ENCODE data around the gene AGPAT1. TPM values are rescaled to one million over a fixed set of nuclear protein-coding genes. Genes with fewer than 3 reads are reported as not detected.

AGPAT1 gene
- total and polyA plus RNA-seq, 8 donors, result 7.3 to 52.6 (median 34.9) TPM

DNA sequence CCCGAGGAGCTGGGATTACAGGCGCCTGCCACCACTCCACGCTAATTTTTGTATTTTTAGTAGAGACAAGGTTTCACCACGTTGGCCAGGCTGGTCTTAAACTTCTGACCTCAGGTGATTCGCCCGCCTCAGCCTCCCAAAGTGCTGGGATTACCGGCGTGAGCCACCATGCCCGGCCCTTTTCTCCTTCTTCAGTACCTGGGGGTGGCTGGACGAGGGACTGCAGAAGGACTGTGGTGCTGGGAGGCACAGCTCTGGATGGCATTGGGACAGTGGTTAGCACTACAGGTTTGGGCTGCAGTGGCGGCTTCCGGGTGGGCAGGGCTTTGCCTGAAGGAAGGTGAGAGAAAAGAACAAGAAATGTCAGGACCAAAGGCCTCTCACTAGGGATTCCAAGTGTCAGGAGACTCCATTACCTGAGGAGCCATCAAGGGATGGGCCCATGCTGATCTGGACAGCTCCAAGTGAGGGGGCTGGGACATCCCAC, 55.3 kb downstream of the AGPAT1 start:
- no peak overlapping the region for H3K4me3 ChIP-seq
- intact Hi-C loops (cut with DNase I; ENCODE audit: low total_unique reads), result no loop called here
- WGBS, 5 donors, result 90 to 96% (median 94%) methylated on average over 12 of the region's 12 CpGs
- no peak overlapping the region for H3K27ac ChIP-seq
- no peak for DNase-seq
- peaks cover 72 to 97% (median 95%) of the 10 kb centered on the region in 4 donors for H3K36me3 ChIP-seq
- H3K9me3 ChIP-seq, result no peaks in the 10 kb centered on the region
- TF ChIP-seq EP300 (IDR thresholded peaks at IDR 0.05), result no peak
- TF ChIP-seq, protein P1, sequence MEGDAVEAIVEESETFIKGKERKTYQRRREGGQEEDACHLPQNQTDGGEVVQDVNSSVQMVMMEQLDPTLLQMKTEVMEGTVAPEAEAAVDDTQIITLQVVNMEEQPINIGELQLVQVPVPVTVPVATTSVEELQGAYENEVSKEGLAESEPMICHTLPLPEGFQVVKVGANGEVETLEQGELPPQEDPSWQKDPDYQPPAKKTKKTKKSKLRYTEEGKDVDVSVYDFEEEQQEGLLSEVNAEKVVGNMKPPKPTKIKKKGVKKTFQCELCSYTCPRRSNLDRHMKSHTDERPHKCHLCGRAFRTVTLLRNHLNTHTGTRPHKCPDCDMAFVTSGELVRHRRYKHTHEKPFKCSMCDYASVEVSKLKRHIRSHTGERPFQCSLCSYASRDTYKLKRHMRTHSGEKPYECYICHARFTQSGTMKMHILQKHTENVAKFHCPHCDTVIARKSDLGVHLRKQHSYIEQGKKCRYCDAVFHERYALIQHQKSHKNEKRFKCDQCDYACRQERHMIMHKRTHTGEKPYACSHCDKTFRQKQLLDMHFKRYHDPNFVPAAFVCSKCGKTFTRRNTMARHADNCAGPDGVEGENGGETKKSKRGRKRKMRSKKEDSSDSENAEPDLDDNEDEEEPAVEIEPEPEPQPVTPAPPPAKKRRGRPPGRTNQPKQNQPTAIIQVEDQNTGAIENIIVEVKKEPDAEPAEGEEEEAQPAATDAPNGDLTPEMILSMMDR (IDR thresholded peaks at IDR 0.05), result no peak
- TF ChIP-seq POLR2A (IDR thresholded peaks at IDR 0.05), result no peak
- TF ChIP-seq POLR2AphosphoS5 (IDR thresholded peaks at IDR 0.05), result no peak
- peaks cover 11 to 45% (median 23%) of the 10 kb centered on the region in 4 donors for H3K4me1 ChIP-seq
- H3K27me3 ChIP-seq, result no peaks in the 10 kb centered on the region

DNA sequence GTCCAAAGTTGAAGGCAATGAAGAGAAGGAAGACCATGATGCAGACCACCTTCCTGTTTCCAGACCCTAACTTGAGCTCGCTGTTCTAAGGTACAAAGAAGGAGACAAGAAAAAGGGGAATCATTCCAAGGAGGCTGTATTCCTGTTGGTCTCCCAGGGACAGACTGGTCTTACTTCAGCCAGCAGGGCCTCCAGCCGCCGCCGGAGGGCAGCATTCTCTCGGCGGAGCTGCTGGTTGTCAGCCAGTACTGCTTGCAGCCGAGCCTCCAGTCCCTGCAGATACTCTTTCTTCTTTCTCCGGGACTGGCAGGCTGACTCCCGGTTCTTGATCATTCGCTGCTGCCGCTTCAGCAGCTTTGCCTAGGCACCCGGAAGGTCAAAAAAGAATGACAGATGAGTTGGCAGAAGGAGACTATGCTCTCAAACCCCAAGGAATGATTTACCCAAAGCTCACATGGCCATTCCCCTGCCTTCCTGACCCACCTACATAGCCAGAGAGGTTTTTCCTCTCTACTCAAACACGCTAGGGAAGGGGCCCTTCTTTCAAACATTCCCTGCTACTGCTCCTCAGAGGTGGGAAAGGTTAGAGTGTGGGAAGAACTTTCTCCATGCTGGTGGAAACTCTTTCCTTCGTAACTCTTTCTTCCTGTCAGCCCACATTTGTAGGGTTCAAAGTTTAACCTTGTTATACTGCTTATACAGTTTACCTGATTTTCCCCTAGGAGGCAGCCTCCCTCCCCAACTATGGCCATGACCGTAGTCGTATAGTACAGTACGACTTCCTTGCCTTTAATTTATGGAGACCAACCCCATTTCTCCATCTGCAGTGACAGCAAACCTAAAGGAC, 56.9 kb downstream of the AGPAT1 start:
- WGBS, 5 donors, result 12 to 17% (median 14%) methylated on average over 17 of the region's 17 CpGs
- TF ChIP-seq, protein P1 (IDR thresholded peaks at IDR 0.05), result peak in 6 of 7 experiments; percentile 49 to 95 (median 88)
- TF ChIP-seq EP300 (IDR thresholded peaks at IDR 0.05) (no peak), POLR2A (IDR thresholded peaks at IDR 0.05) (no peak), POLR2AphosphoS5 (IDR thresholded peaks at IDR 0.05) (peak in 2 of 3 donors; percentile 10 to 77)
- Histone ChIP-seq H3K9me3 (no peaks in the 10 kb centered on the region), H3K27me3 (no peaks in the 10 kb centered on the region), H3K4me3 (no peak overlapping the region), H3K4me1 (peaks cover 11 to 39% (median 21%) of the 10 kb centered on the region in 4 donors), H3K27ac (peak overlapping the region; percentile 15 to 72 (median 50)), H3K36me3 (peaks cover 61 to 95% (median 89%) of the 10 kb centered on the region in 4 donors)
- peak; percentile 90 to 96 for DNase-seq
- intact Hi-C loops (cut with DNase I; ENCODE audit: low total_unique reads), result loop anchor here (5.0 kb wide), 1 partner anchor 33 kb away; the partner anchor contains the start of genes PPT2 and PRRT1

Small RNA genes within 50 kb of the gene (small RNA-seq; reads per million reads assigned to genes)
- gene AL662884.1 (0 reads per million in 4 donors), gene MIR6833 (0 reads per million in 4 donors)

Other genes with a start within 250 kb of the AGPAT1 start
- gene C2, start 248.4 kb downstream of the AGPAT1 start, total RNA-seq, result 10 to 100 TPM in 1 of 5 donors, 1 to 10 TPM in 3, not detected in 1; 1.7 to 24.6 (median 4.0) TPM
- gene C2, start 248.4 kb downstream of the AGPAT1 start, polyA plus RNA-seq, result 1 to 10 TPM; 3.3 to 6.3 (median 4.9) TPM
- 100 to 1,000 TPM in 3 of 5 donors, 10 to 100 TPM in 1, 1 to 10 TPM in 1; 8.4 to 316 (median 185) TPM for gene CFB, start 230.0 kb downstream of the AGPAT1 start, total RNA-seq
- gene CFB, start 230.0 kb downstream of the AGPAT1 start, polyA plus RNA-seq, result 100 to 1,000 TPM in 2 of 3 donors, 10 to 100 TPM in 1; 13.1 to 226 (median 165) TPM
- 100 to 1,000 TPM in 1 of 5 donors, 10 to 100 TPM in 3, 1 to 10 TPM in 1; 2.9 to 100 (median 50.1) TPM for gene NELFE, start 217.1 kb downstream of the AGPAT1 start, total RNA-seq
- gene NELFE, start 217.1 kb downstream of the AGPAT1 start, polyA plus RNA-seq, result 10 to 100 TPM; 52.1 to 75.8 (median 53.5) TPM
- 100 to 1,000 TPM in 3 of 5 donors, 10 to 100 TPM in 2; 22.0 to 478 (median 114) TPM for gene SKIC2, start 216.9 kb downstream of the AGPAT1 start, total RNA-seq
- 10 to 100 TPM; 74.3 to 88.9 (median 87.1) TPM for gene SKIC2, start 216.9 kb downstream of the AGPAT1 start, polyA plus RNA-seq
- gene DXO, start 203.9 kb downstream of the AGPAT1 start, total RNA-seq, result 10 to 100 TPM in 3 of 5 donors, 1 to 10 TPM in 2; 4.1 to 65.8 (median 18.3) TPM
- 10 to 100 TPM; 11.9 to 24.8 (median 19.7) TPM for gene DXO, start 203.9 kb downstream of the AGPAT1 start, polyA plus RNA-seq
- gene C4A, start 194.0 kb downstream of the AGPAT1 start, total RNA-seq, result 100 to 1,000 TPM in 1 of 5 donors, 10 to 100 TPM in 4; 10.8 to 248 (median 32.1) TPM
- gene C4A, start 194.0 kb downstream of the AGPAT1 start, polyA plus RNA-seq, result 10 to 100 TPM; 42.2 to 92.9 (median 48.1) TPM
- 100 to 1,000 TPM in 1 of 5 donors, 10 to 100 TPM in 4; 14.9 to 108 (median 32.7) TPM for gene C4B, start 161.3 kb downstream of the AGPAT1 start, total RNA-seq
- gene C4B, start 161.3 kb downstream of the AGPAT1 start, polyA plus RNA-seq, result 100 to 1,000 TPM in 1 of 3 donors, 10 to 100 TPM in 2; 42.8 to 107 (median 54.9) TPM
- not detected for gene CYP21A2, start 137.7 kb downstream of the AGPAT1 start, total RNA-seq
- gene CYP21A2, start 137.7 kb downstream of the AGPAT1 start, polyA plus RNA-seq, result 10 to 100 TPM in 1 of 3 donors, 1 to 10 TPM in 2; 1.3 to 23.8 (median 1.4) TPM
- gene TNXB, start 66.7 kb downstream of the AGPAT1 start, total RNA-seq, result 100 to 1,000 TPM in 1 of 5 donors, 10 to 100 TPM in 4; 43.8 to 408 (median 71.0) TPM
- gene TNXB, start 66.7 kb downstream of the AGPAT1 start, polyA plus RNA-seq, result 10 to 100 TPM; 15.1 to 17.7 (median 15.7) TPM
- gene ATF6B, start 47.8 kb downstream of the AGPAT1 start, total RNA-seq, result 100 to 1,000 TPM in 2 of 5 donors, 10 to 100 TPM in 3; 22.8 to 718 (median 73.3) TPM
- gene ATF6B, start 47.8 kb downstream of the AGPAT1 start, polyA plus RNA-seq, result 10 to 100 TPM; 20.9 to 48.1 (median 24.4) TPM
- gene FKBPL, start 45.8 kb downstream of the AGPAT1 start, total RNA-seq, result 1 to 10 TPM in 2 of 5 donors, under 1 TPM in 1, not detected in 2; 0.45 to 3.3 (median 3.2) TPM
- 1 to 10 TPM; 2.7 to 9.6 (median 8.5) TPM for gene FKBPL, start 45.8 kb downstream of the AGPAT1 start, polyA plus RNA-seq
- gene PRRT1, start 24.1 kb downstream of the AGPAT1 start, total RNA-seq, result under 1 TPM in 3 of 5 donors, not detected in 2; 0.18 to 0.87 (median 0.87) TPM
- 1 to 10 TPM; 1.9 to 6.0 (median 3.4) TPM for gene PRRT1, start 24.1 kb downstream of the AGPAT1 start, polyA plus RNA-seq
- 10 to 100 TPM in 4 of 5 donors, 1 to 10 TPM in 1; 5.8 to 73.0 (median 35.7) TPM for gene PPT2, start 21.9 kb downstream of the AGPAT1 start, total RNA-seq
- 10 to 100 TPM in 1 of 3 donors, 1 to 10 TPM in 2; 5.8 to 11.1 (median 7.9) TPM for gene PPT2, start 21.9 kb downstream of the AGPAT1 start, polyA plus RNA-seq
- gene EGFL8, start 11.5 kb downstream of the AGPAT1 start, total RNA-seq, result 100 to 1,000 TPM in 1 of 5 donors, 10 to 100 TPM in 2, 1 to 10 TPM in 1, under 1 TPM in 1; 0.87 to 224 (median 10.1) TPM
- 10 to 100 TPM; 14.6 to 30.3 (median 16.6) TPM for gene EGFL8, start 11.5 kb downstream of the AGPAT1 start, polyA plus RNA-seq
- 10 to 100 TPM; 22.6 to 71.4 (median 50.9) TPM for gene RNF5, start 2.3 kb upstream of the AGPAT1 start, total RNA-seq
- gene RNF5, start 2.3 kb upstream of the AGPAT1 start, polyA plus RNA-seq, result 100 to 1,000 TPM in 1 of 3 donors, 10 to 100 TPM in 2; 92.5 to 107 (median 93.2) TPM
- 10 to 100 TPM in 2 of 5 donors, 1 to 10 TPM in 2, under 1 TPM in 1; 0.87 to 35.6 (median 2.8) TPM for gene AGER, start 8.2 kb upstream of the AGPAT1 start, total RNA-seq
- 10 to 100 TPM; 13.0 to 18.0 (median 16.9) TPM for gene AGER, start 8.2 kb upstream of the AGPAT1 start, polyA plus RNA-seq
- gene PBX2, start 14.1 kb upstream of the AGPAT1 start, total RNA-seq, result 10 to 100 TPM; 23.5 to 50.3 (median 42.0) TPM
- 10 to 100 TPM; 26.5 to 31.4 (median 28.0) TPM for gene PBX2, start 14.1 kb upstream of the AGPAT1 start, polyA plus RNA-seq
- 10 to 100 TPM in 1 of 5 donors, 1 to 10 TPM in 1, not detected in 3; 3.1 to 41.0 TPM for gene GPSM3, start 16.6 kb upstream of the AGPAT1 start, total RNA-seq
- 10 to 100 TPM in 2 of 3 donors, 1 to 10 TPM in 1; 10.0 to 25.8 (median 23.9) TPM for gene GPSM3, start 16.6 kb upstream of the AGPAT1 start, polyA plus RNA-seq
- 10 to 100 TPM; 11.0 to 45.5 (median 14.3) TPM for gene NOTCH4, start 48.0 kb upstream of the AGPAT1 start, total RNA-seq
- 10 to 100 TPM in 1 of 3 donors, 1 to 10 TPM in 2; 7.3 to 22.3 (median 8.4) TPM for gene NOTCH4, start 48.0 kb upstream of the AGPAT1 start, polyA plus RNA-seq
- gene TSBP1, start 195.8 kb upstream of the AGPAT1 start, total RNA-seq, result not detected
- not detected for gene TSBP1, start 195.8 kb upstream of the AGPAT1 start, polyA plus RNA-seq
- not detected for gene BTNL2, start 231.1 kb upstream of the AGPAT1 start, total RNA-seq
- gene BTNL2, start 231.1 kb upstream of the AGPAT1 start, polyA plus RNA-seq, result not detected

Data from stomach (tissue), 9 donors.